Measurements from ENCODE around the gene AIFM1.

The AIFM1 gene

DNA sequence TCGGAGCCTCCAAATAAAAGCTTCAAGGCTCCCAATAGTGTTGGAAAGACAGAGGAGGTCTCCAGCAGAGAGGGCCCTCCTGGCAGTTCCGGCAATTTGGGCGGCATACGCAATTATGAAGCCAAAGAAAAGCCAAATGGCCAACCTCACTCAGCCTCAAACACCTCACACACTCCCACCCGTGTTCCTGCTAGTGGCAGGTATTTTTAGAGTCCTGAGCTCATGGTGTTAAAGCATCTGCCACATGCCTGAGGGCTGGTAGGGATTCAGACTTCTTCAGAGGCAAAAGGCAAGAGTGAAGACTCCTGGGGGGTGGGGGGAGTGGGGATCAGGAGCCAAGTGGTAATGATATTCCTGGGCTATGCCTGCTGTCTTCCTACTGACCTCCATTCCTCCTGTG is 13.5 kb upstream of the AIFM1 start:
- no peak for DNase-seq
- no peak overlapping the region for H2AFZ ChIP-seq (ENCODE audit: low read length)
- no peaks in the 10 kb centered on the region for H3K79me2 ChIP-seq (ENCODE audit: low read length)
- H3F3A ChIP-seq (ENCODE audit: insufficient read depth, low read length) = peaks cover 11% of the 10 kb centered on the region
- no peak overlapping the region for H3K4me2 ChIP-seq (ENCODE audit: low read depth, low read length)
- no peaks in the 10 kb centered on the region for H3K9me2 ChIP-seq (replicated peaks; ENCODE audit: insufficient read depth, low read length)
- H3K9me3 ChIP-seq (replicated peaks; ENCODE audit: insufficient read depth, low read length) = no peaks in the 10 kb centered on the region
- no peak overlapping the region for H3K9ac ChIP-seq (ENCODE audit: low read length)
- no peaks in the 10 kb centered on the region for H3K36me3 ChIP-seq (replicated peaks; ENCODE audit: insufficient read depth, low read length)
- no peaks in the 10 kb centered on the region for H4K20me1 ChIP-seq (ENCODE audit: insufficient read depth, low read length)
- H3K27ac ChIP-seq (ENCODE audit: low read length) = no peak overlapping the region
- TF ChIP-seq, protein P1, sequence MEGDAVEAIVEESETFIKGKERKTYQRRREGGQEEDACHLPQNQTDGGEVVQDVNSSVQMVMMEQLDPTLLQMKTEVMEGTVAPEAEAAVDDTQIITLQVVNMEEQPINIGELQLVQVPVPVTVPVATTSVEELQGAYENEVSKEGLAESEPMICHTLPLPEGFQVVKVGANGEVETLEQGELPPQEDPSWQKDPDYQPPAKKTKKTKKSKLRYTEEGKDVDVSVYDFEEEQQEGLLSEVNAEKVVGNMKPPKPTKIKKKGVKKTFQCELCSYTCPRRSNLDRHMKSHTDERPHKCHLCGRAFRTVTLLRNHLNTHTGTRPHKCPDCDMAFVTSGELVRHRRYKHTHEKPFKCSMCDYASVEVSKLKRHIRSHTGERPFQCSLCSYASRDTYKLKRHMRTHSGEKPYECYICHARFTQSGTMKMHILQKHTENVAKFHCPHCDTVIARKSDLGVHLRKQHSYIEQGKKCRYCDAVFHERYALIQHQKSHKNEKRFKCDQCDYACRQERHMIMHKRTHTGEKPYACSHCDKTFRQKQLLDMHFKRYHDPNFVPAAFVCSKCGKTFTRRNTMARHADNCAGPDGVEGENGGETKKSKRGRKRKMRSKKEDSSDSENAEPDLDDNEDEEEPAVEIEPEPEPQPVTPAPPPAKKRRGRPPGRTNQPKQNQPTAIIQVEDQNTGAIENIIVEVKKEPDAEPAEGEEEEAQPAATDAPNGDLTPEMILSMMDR (IDR thresholded peaks at IDR 0.05; ENCODE audit: low read length) = no peak
- TF ChIP-seq EZH2 (optimal IDR thresholded peaks at IDR 0.05; ENCODE audit: low read depth, low read length) = no peak
- TF ChIP-seq EZH2phosphoT487 (IDR thresholded peaks at IDR 0.05; ENCODE audit: low read length) = no peak
- H3K27me3 ChIP-seq (replicated peaks; ENCODE audit: insufficient read depth, low read length) = no peaks in the 10 kb centered on the region
- no peak overlapping the region for H3K4me3 ChIP-seq (ENCODE audit: low read length)
- peaks cover 27% of the 10 kb centered on the region for H3K4me1 ChIP-seq (ENCODE audit: low read length)

DNA sequence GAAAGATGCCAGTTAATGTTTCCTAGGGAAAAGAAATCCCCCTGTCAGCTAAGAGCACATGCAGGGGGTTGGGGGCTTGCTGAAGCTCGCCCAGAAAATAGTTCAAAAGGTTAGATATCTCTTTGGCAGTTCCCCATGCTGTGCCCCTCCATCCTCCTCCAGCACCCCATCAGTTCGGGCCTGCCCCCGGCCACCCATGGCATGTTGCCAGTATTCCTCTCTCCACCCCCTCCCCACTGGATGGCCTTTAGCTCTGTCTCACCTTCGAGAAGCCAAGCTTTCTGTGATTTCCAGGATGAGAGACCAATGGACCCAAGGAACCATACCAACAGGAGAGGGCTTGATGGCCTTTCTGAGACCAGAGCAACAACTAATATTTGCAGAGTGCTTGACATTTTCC is 11.3 kb upstream of the AIFM1 start:
- Histone ChIP-seq H3K9me2 (replicated peaks; ENCODE audit: insufficient read depth, low read length) (no peaks in the 10 kb centered on the region), H3F3A (ENCODE audit: insufficient read depth, low read length) (peaks cover 28% of the 10 kb centered on the region), H3K9me3 (replicated peaks; ENCODE audit: insufficient read depth, low read length) (no peaks in the 10 kb centered on the region), H3K27ac (ENCODE audit: low read length) (peak overlapping the region; percentile 59; the same call in 1 of the 2 replicates), H3K4me2 (ENCODE audit: low read depth, low read length) (peak overlapping the region; percentile 55; the same call in 1 of the 2 replicates), H3K36me3 (replicated peaks; ENCODE audit: insufficient read depth, low read length) (no peaks in the 10 kb centered on the region), H4K20me1 (ENCODE audit: insufficient read depth, low read length) (no peaks in the 10 kb centered on the region), H3K9ac (ENCODE audit: low read length) (no peak overlapping the region; the same call in 1 of the 2 replicates), H3K4me1 (ENCODE audit: low read length) (peaks cover 48% of the 10 kb centered on the region), H3K4me3 (ENCODE audit: low read length) (0 out of 2 replicates have a peak overlapping the region, but pooled peaks have one; percentile 5), H2AFZ (ENCODE audit: low read length) (no peak overlapping the region), H3K79me2 (ENCODE audit: low read length) (no peaks in the 10 kb centered on the region), H3K27me3 (replicated peaks; ENCODE audit: insufficient read depth, low read length) (no peaks in the 10 kb centered on the region)
- no peak for DNase-seq
- TF ChIP-seq EZH2phosphoT487 (IDR thresholded peaks at IDR 0.05; ENCODE audit: low read length) (no peak), EZH2 (optimal IDR thresholded peaks at IDR 0.05; ENCODE audit: low read depth, low read length) (no peak)
- TF ChIP-seq, protein P1 (IDR thresholded peaks at IDR 0.05; ENCODE audit: low read length) = no peak

DNA sequence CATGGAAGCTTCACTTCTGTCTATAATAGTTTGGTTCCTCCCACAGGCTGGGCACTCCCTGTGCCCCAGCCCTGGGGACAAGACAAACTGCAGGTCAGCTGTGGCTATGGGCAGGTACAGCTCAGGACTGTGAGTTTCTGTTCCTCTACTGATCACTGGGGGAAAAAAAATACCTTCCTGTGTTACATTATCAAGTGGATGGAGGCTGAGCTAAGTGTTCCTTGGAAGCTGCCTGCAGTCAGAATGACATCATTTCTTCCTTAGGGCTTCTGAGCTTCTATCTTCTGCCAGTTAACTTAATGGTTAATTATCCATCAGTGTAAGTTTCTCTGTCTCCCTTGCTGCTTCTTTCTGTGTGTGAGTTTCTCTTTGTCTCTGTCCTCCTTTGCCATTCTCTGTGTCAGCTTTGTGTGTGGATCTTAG is 10.7 kb upstream of the AIFM1 start:
- TF ChIP-seq EZH2 (optimal IDR thresholded peaks at IDR 0.05; ENCODE audit: low read depth, low read length) (no peak), EZH2phosphoT487 (IDR thresholded peaks at IDR 0.05; ENCODE audit: low read length) (no peak)
- TF ChIP-seq, protein P1 (IDR thresholded peaks at IDR 0.05; ENCODE audit: low read length) = no peak
- Histone ChIP-seq H4K20me1 (ENCODE audit: insufficient read depth, low read length) (no peaks in the 10 kb centered on the region), H3K27me3 (replicated peaks; ENCODE audit: insufficient read depth, low read length) (no peaks in the 10 kb centered on the region), H3K4me1 (ENCODE audit: low read length) (peaks cover 49% of the 10 kb centered on the region), H3K4me2 (ENCODE audit: low read depth, low read length) (peak overlapping the region; percentile 55), H3F3A (ENCODE audit: insufficient read depth, low read length) (peaks cover 28% of the 10 kb centered on the region), H3K9me3 (replicated peaks; ENCODE audit: insufficient read depth, low read length) (no peaks in the 10 kb centered on the region), H3K79me2 (ENCODE audit: low read length) (no peaks in the 10 kb centered on the region), H3K4me3 (ENCODE audit: low read length) (0 out of 2 replicates have a peak overlapping the region, but pooled peaks have one; percentile 5), H3K27ac (ENCODE audit: low read length) (peak overlapping the region; percentile 59; the same call in 1 of the 2 replicates), H3K9ac (ENCODE audit: low read length) (peak overlapping the region; percentile 23; the same call in 1 of the 2 replicates), H2AFZ (ENCODE audit: low read length) (peak overlapping the region; percentile 38), H3K36me3 (replicated peaks; ENCODE audit: insufficient read depth, low read length) (no peaks in the 10 kb centered on the region), H3K9me2 (replicated peaks; ENCODE audit: insufficient read depth, low read length) (no peaks in the 10 kb centered on the region)
- peak; percentile 23 for DNase-seq

Measured in MM.1S (cell line).